Measurements from ENCODE around the gene LINGO1.

Gene LINGO1

GRCh38 chr15:77617476-77618230 is 15.1 kb downstream of the LINGO1 start:
- no peak for DNase-seq (ENCODE audit: low read depth in 2 of 3, low spot score in 2 of 3)

- no peak for DNase-seq (ENCODE audit: low read depth in 2 of 3, low spot score in 2 of 3)
Observed at GRCh38 chr15:77616072-77616471, 16.6 kb downstream of the LINGO1 start.

- no peak for DNase-seq (ENCODE audit: low read depth in 2 of 3, low spot score in 2 of 3)
Observed at GRCh38 chr15:77615472-77615871, 17.2 kb downstream of the LINGO1 start.

GRCh38 chr15:77614251-77614806 is 18.4 kb downstream of the LINGO1 start:
- DNase-seq (ENCODE audit: low read depth in 2 of 3, low spot score in 2 of 3): no peak

- DNase-seq (ENCODE audit: low read depth in 2 of 3, low spot score in 2 of 3): no peak
Observed at GRCh38 chr15:77613814-77614213, 18.9 kb downstream of the LINGO1 start.

- no peak for DNase-seq (ENCODE audit: low read depth in 2 of 3, low spot score in 2 of 3)
Observed at GRCh38 chr15:77612958-77613601, 19.6 kb downstream of the LINGO1 start.

- DNase-seq (ENCODE audit: low read depth in 2 of 3, low spot score in 2 of 3): no peak
Observed at GRCh38 chr15:77611767-77612166, 20.9 kb downstream of the LINGO1 start.

- DNase-seq (ENCODE audit: low read depth in 2 of 3, low spot score in 2 of 3): no peak
Observed at GRCh38 chr15:77610731-77611130, 22.0 kb downstream of the LINGO1 start.

- DNase-seq (ENCODE audit: low read depth in 2 of 3, low spot score in 2 of 3): no peak
Observed at GRCh38 chr15:77609558-77609957, 23.2 kb downstream of the LINGO1 start.

GRCh38 chr15:77608774-77609173 is 23.9 kb downstream of the LINGO1 start:
- no peak for DNase-seq (ENCODE audit: low read depth in 2 of 3, low spot score in 2 of 3)

- DNase-seq (ENCODE audit: low read depth in 2 of 3, low spot score in 2 of 3): no peak
Observed at GRCh38 chr15:77607894-77608261, 24.8 kb downstream of the LINGO1 start.

GRCh38 chr15:77607111-77607893 is 25.4 kb downstream of the LINGO1 start:
- DNase-seq (ENCODE audit: low read depth in 2 of 3, low spot score in 2 of 3): no peak

GRCh38 chr15:77606142-77607034 is 26.3 kb downstream of the LINGO1 start:
- no peak for DNase-seq (ENCODE audit: low read depth in 2 of 3, low spot score in 2 of 3)

GRCh38 chr15:77605547-77605946 is 27.2 kb downstream of the LINGO1 start:
- no peak for DNase-seq (ENCODE audit: low read depth in 2 of 3, low spot score in 2 of 3)

GRCh38 chr15:77604973-77605372 is 27.7 kb downstream of the LINGO1 start:
- no peak for DNase-seq (ENCODE audit: low read depth in 2 of 3, low spot score in 2 of 3)

GRCh38 chr15:77603611-77604336 is 28.9 kb downstream of the LINGO1 start:
- no peak for DNase-seq (ENCODE audit: low read depth in 2 of 3, low spot score in 2 of 3)

GRCh38 chr15:77602800-77603199 is 29.9 kb downstream of the LINGO1 start:
- no peak for DNase-seq (ENCODE audit: low read depth in 2 of 3, low spot score in 2 of 3)

- no peak for DNase-seq (ENCODE audit: low read depth in 2 of 3, low spot score in 2 of 3)
Observed at GRCh38 chr15:77599899-77600298, 32.8 kb downstream of the LINGO1 start.

- no peak for DNase-seq (ENCODE audit: low read depth in 2 of 3, low spot score in 2 of 3)
Observed at GRCh38 chr15:77599357-77599756, 33.4 kb downstream of the LINGO1 start.

- DNase-seq (ENCODE audit: low read depth in 2 of 3, low spot score in 2 of 3): no peak
Observed at GRCh38 chr15:77598644-77599043, 34.1 kb downstream of the LINGO1 start.

Measured in activated CD8-positive, alpha-beta memory T cell treated with anti-CD3 and anti-CD28 coated beads for 48 hours (primary cell).